Neuronal stem cell (in vitro differentiated cells): ENCODE data around the gene OSCP1.

Experiments
- DNase-seq: peaks from one replicate; pipeline ENCODE4 v3.0.0-alpha.2; 2013; ENCODE audit warnings: low spot score
- H2AFZ ChIP-seq: one replicate; pipeline ENCODE4 v1.6.1; 2013; ENCODE audit warnings: mild to moderate bottlenecking, low read length, inconsistent platforms
- H2AK5ac ChIP-seq: 2 replicates; pipeline ENCODE4 v1.6.1; 2013; ENCODE audit warnings: low read depth, mild to moderate bottlenecking, inconsistent platforms, low read length, moderate library complexity, mixed read lengths
- H2BK120ac ChIP-seq: 2 replicates; pipeline ENCODE4 v1.6.1; 2013; ENCODE audit warnings: low read depth, mild to moderate bottlenecking, inconsistent platforms, low read length, moderate library complexity, mixed read lengths
- H2BK12ac ChIP-seq: one replicate; pipeline ENCODE4 v1.6.1; 2013; ENCODE audit warnings: low read length, inconsistent platforms
- H2BK15ac ChIP-seq: 2 replicates; pipeline ENCODE4 v1.6.1; 2013; ENCODE audit warnings: mild to moderate bottlenecking, low read length, inconsistent platforms, mixed read lengths
- H2BK5ac ChIP-seq: one replicate; pipeline ENCODE4 v1.6.1; 2013; ENCODE audit warnings: inconsistent platforms, mild to moderate bottlenecking, low read length, moderate library complexity
- H3K14ac ChIP-seq: one replicate; pipeline ENCODE4 v1.6.1; 2013; ENCODE audit warnings: low read length, inconsistent platforms
- H3K18ac ChIP-seq: 2 replicates; pipeline ENCODE4 v1.6.1; 2013; ENCODE audit warnings: low read length, inconsistent platforms
- H3K23ac ChIP-seq: 2 replicates; pipeline ENCODE4 v1.6.1; 2013; ENCODE audit warnings: low read depth, mild to moderate bottlenecking, mixed read lengths, low read length, inconsistent platforms; ENCODE audit not compliant: poor library complexity
- H3K27ac ChIP-seq: replicated peaks from 3 replicates; pipeline ENCODE4 v1.5.1; 2013; ENCODE audit warnings: low read length, inconsistent platforms
- H3K27me3 ChIP-seq, 3 experiments: 2 replicates each; pipeline ENCODE4 v1.6.1; 2013; ENCODE audit warnings: low read length in 3 of 3, mild to moderate bottlenecking in 2 of 3, inconsistent platforms in 1 of 3, low read depth in 1 of 3, mixed read lengths in 1 of 3, moderate library complexity in 1 of 3; ENCODE audit not compliant: control insufficient read depth in 3 of 3, insufficient read depth in 3 of 3
- H3K36me3 ChIP-seq, 2 donors: replicated peaks in 1 of 2; 2 replicates each; pipeline ENCODE4 v1.6.1; 2013; ENCODE audit warnings: low read length in 2 of 2; ENCODE audit not compliant: control insufficient read depth in 2 of 2, insufficient read depth in 2 of 2
- H3K4ac ChIP-seq: 2 replicates; pipeline ENCODE4 v1.6.1; 2013; ENCODE audit warnings: inconsistent platforms, mild to moderate bottlenecking, low read length, moderate library complexity
- H3K4me1 ChIP-seq, 2 donors: 1 replicate in 1 of 2; 2 replicates in 1 of 2; pipeline ENCODE4 v1.6.1; 2013; ENCODE audit warnings: low read length in 2 of 2, low read depth in 1 of 2; ENCODE audit not compliant: control insufficient read depth in 2 of 2, insufficient read depth in 1 of 2
- H3K4me2 ChIP-seq: one replicate; pipeline ENCODE4 v1.6.1; 2013; ENCODE audit warnings: mild to moderate bottlenecking, low read length, inconsistent platforms; ENCODE audit not compliant: insufficient read depth, poor library complexity, severe bottlenecking
- H3K4me3 ChIP-seq, 2 donors: 2 replicates each; pipeline ENCODE4 v1.5.1; 2013; ENCODE audit warnings: low read length in 2 of 2, mild to moderate bottlenecking in 2 of 2, inconsistent platforms in 1 of 2, moderate library complexity in 1 of 2
- H3K79me1 ChIP-seq: one replicate; pipeline ENCODE4 v1.6.1; 2013; ENCODE audit warnings: low read depth, mild to moderate bottlenecking, inconsistent platforms, low read length, moderate library complexity
- H3K9ac ChIP-seq: one replicate; pipeline ENCODE4 v1.6.1; 2013; ENCODE audit warnings: mild to moderate bottlenecking, low read depth, low read length, inconsistent platforms; ENCODE audit not compliant: poor library complexity
- H3K9me3 ChIP-seq, 2 donors: replicated peaks in 1 of 2; 2 replicates each; pipeline versions ENCODE3 to v1.6.1; 2013; ENCODE audit warnings: low read length in 2 of 2, mild to moderate bottlenecking in 2 of 2, inconsistent platforms in 1 of 2, low read depth in 1 of 2, mixed read lengths in 1 of 2, moderate library complexity in 1 of 2; ENCODE audit not compliant: control insufficient read depth in 2 of 2, insufficient read depth in 1 of 2
- H4K8ac ChIP-seq: one replicate; pipeline ENCODE4 v1.6.1; 2013; ENCODE audit warnings: low read depth, mild to moderate bottlenecking, inconsistent platforms, low read length, moderate library complexity
- H4K91ac ChIP-seq: one replicate; pipeline ENCODE4 v1.6.1; 2013; ENCODE audit warnings: low read length, low read depth, mild to moderate bottlenecking, inconsistent platforms; ENCODE audit not compliant: poor library complexity
- WGBS, 2 donors: extraction: QIAGEN DNeasy Blood & Tissue Kit; methylation state at CpG; one replicate each; pipeline ENCODE4 v1.1.7; 2013; ENCODE audit warnings: missing lambda C conversion rate in 2 of 2, mixed read lengths in 1 of 2; ENCODE audit not compliant: insufficient read length in 2 of 2, insufficient replicate concordance in 1 of 2; ENCODE audit errors: extremely low coverage in 2 of 2; 5-methylcytosine and 5-hydroxymethylcytosine counted together

Gene OSCP1

GRCh38 chr1:36463803-36464604 is 13.8 kb upstream of the OSCP1 start, which contains the start of gene MRPS15:
Gene MRPS15, minus strand, starts transcription at chr1:36464384. Its CDS starts 109 bp downstream, at chr1:36464275.
- DNase-seq: peak; percentile 90
- Histone ChIP-seq H3K9ac (peak within 1 kb of the TSS; percentile 87), H2BK5ac (peak within 1 kb of the TSS; percentile 62), H4K8ac (no peak within 1 kb of the TSS), H2BK15ac (no peak within 1 kb of the TSS), H3K14ac (no peak within 1 kb of the TSS), H3K79me1 (peaks cover 4% of the 10 kb centered on the region), H3K9me3 (no peaks in the 10 kb centered on the region), H3K18ac (peak within 1 kb of the TSS; percentile 76), H2BK120ac (no peak within 1 kb of the TSS), H3K23ac (peak within 1 kb of the TSS; percentile 81), H3K4me2 (peak within 1 kb of the TSS; percentile 84), H3K4me3 (peak within 1 kb of the TSS; percentile 71 to 96), H2AK5ac (peak within 1 kb of the TSS; percentile 41), H2BK12ac (no peak within 1 kb of the TSS), H4K91ac (peak within 1 kb of the TSS; percentile 90), H3K27me3 (no peaks in the 10 kb centered on the region), H2AFZ (peak within 1 kb of the TSS; percentile 84), H3K4me1 (peaks cover 0 to 8% of the 10 kb centered on the region in 2 donors), H3K27ac (peak within 1 kb of the TSS; percentile 78), H3K36me3 (peaks cover 28 to 34% of the 10 kb centered on the region in 2 donors), H3K4ac (no peak within 1 kb of the TSS)
- no CpG with 5 or more reads among the region's 65 CpGs for WGBS, 2 donors

GRCh38 chr1:36463463-36463802 is 13.2 kb upstream of the OSCP1 start:
- H3K27me3 ChIP-seq: no peaks in the 10 kb centered on the region
- peak overlapping the region; percentile 87 for H3K9ac ChIP-seq
- peak overlapping the region; percentile 71 to 96 for H3K4me3 ChIP-seq
- no peak overlapping the region for H3K18ac ChIP-seq
- peak overlapping the region; percentile 84 for H2AFZ ChIP-seq
- no peak overlapping the region for H4K91ac ChIP-seq
- no peak overlapping the region for H4K8ac ChIP-seq
- H2BK15ac ChIP-seq: no peak overlapping the region
- no peak overlapping the region for H3K14ac ChIP-seq
- H3K4ac ChIP-seq: no peak overlapping the region
- peak overlapping the region; percentile 41 for H2AK5ac ChIP-seq
- peaks cover 4% of the 10 kb centered on the region for H3K79me1 ChIP-seq
- no peak overlapping the region for H3K23ac ChIP-seq
- H3K4me2 ChIP-seq: peak overlapping the region; percentile 84
- no CpG with 5 or more reads among the region's 6 CpGs for WGBS, 2 donors
- H2BK12ac ChIP-seq: no peak overlapping the region
- no peak overlapping the region for H2BK120ac ChIP-seq
- no peak overlapping the region for H2BK5ac ChIP-seq
- H3K36me3 ChIP-seq: peaks cover 34 to 39% of the 10 kb centered on the region in 2 donors
- peak overlapping the region; percentile 24 for H3K27ac ChIP-seq
- H3K4me1 ChIP-seq: peaks cover 0 to 8% of the 10 kb centered on the region in 2 donors
- no peak for DNase-seq
- no peaks in the 10 kb centered on the region for H3K9me3 ChIP-seq

GRCh38 chr1:36458910-36459309 is 8.7 kb upstream of the OSCP1 start:
- no peak overlapping the region for H3K14ac ChIP-seq
- no peaks in the 10 kb centered on the region for H3K9me3 ChIP-seq
- peaks cover 4% of the 10 kb centered on the region for H3K79me1 ChIP-seq
- no peak overlapping the region for H3K23ac ChIP-seq
- H3K27ac ChIP-seq: no peak overlapping the region
- no peak overlapping the region for H2BK5ac ChIP-seq
- no peak overlapping the region for H2BK120ac ChIP-seq
- no peak overlapping the region for H2AFZ ChIP-seq
- peaks cover 55 to 80% of the 10 kb centered on the region in 2 donors for H3K36me3 ChIP-seq
- H3K4ac ChIP-seq: no peak overlapping the region
- H2BK15ac ChIP-seq: no peak overlapping the region
- H3K4me2 ChIP-seq: no peak overlapping the region
- no CpG with 5 or more reads among the region's 3 CpGs for WGBS, 2 donors
- peaks cover 0 to 2% of the 10 kb centered on the region in 2 donors for H3K4me1 ChIP-seq
- no peak overlapping the region for H2BK12ac ChIP-seq
- H2AK5ac ChIP-seq: no peak overlapping the region
- no peaks in the 10 kb centered on the region for H3K27me3 ChIP-seq
- no peak overlapping the region for H4K91ac ChIP-seq
- H3K4me3 ChIP-seq: no peak overlapping the region
- H3K9ac ChIP-seq: no peak overlapping the region
- H4K8ac ChIP-seq: no peak overlapping the region
- no peak for DNase-seq
- H3K18ac ChIP-seq: no peak overlapping the region

- DNase-seq: no peak
- H3K9me3 ChIP-seq: no peaks in the 10 kb centered on the region
Observed at GRCh38 chr1:36457691-36458090, 7.4 kb upstream of the OSCP1 start.

More at GRCh38 chr1:36457691-36458090, 7.4 kb upstream of the OSCP1 start:
- H3K4me1 ChIP-seq: no peaks in the 10 kb centered on the region
- H4K8ac ChIP-seq: no peak overlapping the region
- H3K18ac ChIP-seq: no peak overlapping the region
- no peak overlapping the region for H3K14ac ChIP-seq
- no peak overlapping the region for H3K4me3 ChIP-seq
- no peak overlapping the region for H3K23ac ChIP-seq
- H4K91ac ChIP-seq: no peak overlapping the region
- no peak overlapping the region for H3K9ac ChIP-seq
- H2AFZ ChIP-seq: no peak overlapping the region
- H2BK120ac ChIP-seq: no peak overlapping the region
- peaks cover 4% of the 10 kb centered on the region for H3K79me1 ChIP-seq
- H3K4me2 ChIP-seq: no peak overlapping the region
- WGBS, 2 donors: no CpG with 5 or more reads among the region's 5 CpGs
- no peak overlapping the region for H2BK12ac ChIP-seq
- H3K4ac ChIP-seq: no peak overlapping the region
- no peaks in the 10 kb centered on the region for H3K27me3 ChIP-seq
- H2BK15ac ChIP-seq: no peak overlapping the region
- H3K27ac ChIP-seq: no peak overlapping the region
- H3K36me3 ChIP-seq: peaks cover 55 to 83% of the 10 kb centered on the region in 2 donors
- H2BK5ac ChIP-seq: no peak overlapping the region
- H2AK5ac ChIP-seq: no peak overlapping the region
